Prostate gland (tissue), 2 donors: Measurements from ENCODE around the gene SMIM3. TPM values are rescaled to one million over a fixed set of nuclear protein-coding genes. Genes with fewer than 3 reads are reported as not detected.
"Not testable (repeated sequence)": the region's sequence is repeated elsewhere in the genome, so short reads cannot be mapped to it uniquely, and the experiment has no call there.

ENCODE experiments used
- DNase-seq: peaks from one replicate; pipeline ENCODE4 v3.0.0-alpha.2; 2019; ENCODE audit warnings: low spot score
- H3K27ac ChIP-seq, 2 donors: fragments of 200-600 bp; sonication (generic); 2 replicates each; pipeline ENCODE4 v1.5.1; 2017 to 2019
- H3K27me3 ChIP-seq: fragments of 200-600 bp; sonication (generic); replicated peaks from 2 replicates; pipeline ENCODE4 v1.5.1; 2019; ENCODE audit not compliant: insufficient read depth
- H3K36me3 ChIP-seq, 2 donors: fragments of 200-600 bp; sonication (generic); 1 replicate in 1 of 2; 2 replicates in 1 of 2; pipeline versions ENCODE4 v1.5.1 to v1.8.1; 2017 to 2019
- H3K4me1 ChIP-seq: fragments of 200-600 bp; sonication (generic); replicated peaks from 2 replicates; pipeline ENCODE4 v1.5.1; 2019
- H3K4me3 ChIP-seq, 2 donors: fragments of 200-600 bp; sonication (generic); 2 replicates each; pipeline ENCODE4 v1.5.1; 2017 to 2019
- H3K9me3 ChIP-seq: fragments of 200-600 bp; sonication (generic); 2 replicates; pipeline ENCODE4 v1.5.1; 2017
- POLR2A ChIP-seq: fragments of 450-650 bp; IDR thresholded peaks from one replicate; pipeline ENCODE4 v1.6.1; 2016; ENCODE audit warnings: antibody characterized with exemption, mild to moderate bottlenecking
- POLR2AphosphoS5 ChIP-seq: sonication (generic); formaldehyde crosslinking; IDR thresholded peaks from one replicate; pipeline ENCODE4 v1.6.1; 2017; ENCODE audit warnings: antibody characterized with exemption
- WGBS: methylation state at CpG from one replicate; pipeline ENCODE4 v1.1.5; 2018; 5-methylcytosine and 5-hydroxymethylcytosine counted together
- intact Hi-C: fragments of 100-400 bp; cut with DNase I; formaldehyde crosslinking; loops from one replicate; pipeline ENCODE4 v1.14.2; 2022
- total RNA-seq, 2 donors: library from RNA; depleted of rRNA; stranded (reverse); fragments of >200 nt; gene quantifications; one replicate each; pipeline ENCODE4 v1.1.0, GENCODE V29; 2016
- TF ChIP-seq, protein P1 (sequence below), 4 experiments: fragments of 200-600 bp in 2 of 4; fragments of 450-650 bp in 2 of 4; sonication (generic) in 2 of 4; IDR thresholded peaks; 1 replicate in 3 of 4; 2 replicates in 1 of 4; pipeline ENCODE4 v1.5.1; 2016 to 2019; ENCODE audit warnings: antibody characterized with exemption in 4 of 4, mild to moderate bottlenecking in 2 of 4, moderate library complexity in 2 of 4

Gene SMIM3
- total RNA-seq, 2 donors from 2014 or later, result 21.2 to 26.5 TPM

GRCh38 chr5:150836064-150836463 lies 57.5 kb downstream of the SMIM3 start:
- no peaks in the 10 kb centered on the region for H3K36me3 ChIP-seq
- no peak overlapping the region for H3K27ac ChIP-seq
- H3K4me3 ChIP-seq, result no peak overlapping the region
- intact Hi-C loops, result no loop called here
- 64% methylated on average over 5 of the region's 5 CpGs for WGBS
- DNase-seq, result no peak
- H3K4me1 ChIP-seq, result no peaks in the 10 kb centered on the region
- TF ChIP-seq POLR2AphosphoS5 (no peak), POLR2A (no peak)
- TF ChIP-seq, protein P1, sequence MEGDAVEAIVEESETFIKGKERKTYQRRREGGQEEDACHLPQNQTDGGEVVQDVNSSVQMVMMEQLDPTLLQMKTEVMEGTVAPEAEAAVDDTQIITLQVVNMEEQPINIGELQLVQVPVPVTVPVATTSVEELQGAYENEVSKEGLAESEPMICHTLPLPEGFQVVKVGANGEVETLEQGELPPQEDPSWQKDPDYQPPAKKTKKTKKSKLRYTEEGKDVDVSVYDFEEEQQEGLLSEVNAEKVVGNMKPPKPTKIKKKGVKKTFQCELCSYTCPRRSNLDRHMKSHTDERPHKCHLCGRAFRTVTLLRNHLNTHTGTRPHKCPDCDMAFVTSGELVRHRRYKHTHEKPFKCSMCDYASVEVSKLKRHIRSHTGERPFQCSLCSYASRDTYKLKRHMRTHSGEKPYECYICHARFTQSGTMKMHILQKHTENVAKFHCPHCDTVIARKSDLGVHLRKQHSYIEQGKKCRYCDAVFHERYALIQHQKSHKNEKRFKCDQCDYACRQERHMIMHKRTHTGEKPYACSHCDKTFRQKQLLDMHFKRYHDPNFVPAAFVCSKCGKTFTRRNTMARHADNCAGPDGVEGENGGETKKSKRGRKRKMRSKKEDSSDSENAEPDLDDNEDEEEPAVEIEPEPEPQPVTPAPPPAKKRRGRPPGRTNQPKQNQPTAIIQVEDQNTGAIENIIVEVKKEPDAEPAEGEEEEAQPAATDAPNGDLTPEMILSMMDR (IDR thresholded peaks at IDR 0.05), result no peak
- H3K27me3 ChIP-seq, result no peaks in the 10 kb centered on the region
- no peaks in the 10 kb centered on the region for H3K9me3 ChIP-seq

GRCh38 chr5:150836703-150837102 lies 58.1 kb downstream of the SMIM3 start:
- WGBS, result 96% methylated on average over 3 of the region's 3 CpGs
- H3K27ac ChIP-seq, result no peak overlapping the region
- H3K36me3 ChIP-seq, result no peaks in the 10 kb centered on the region
- H3K27me3 ChIP-seq, result no peaks in the 10 kb centered on the region
- no peak overlapping the region for H3K4me3 ChIP-seq
- TF ChIP-seq, protein P1 (IDR thresholded peaks at IDR 0.05), result no peak
- no peaks in the 10 kb centered on the region for H3K4me1 ChIP-seq
- intact Hi-C loops, result no loop called here
- no peaks in the 10 kb centered on the region for H3K9me3 ChIP-seq
- DNase-seq, result no peak

DNA sequence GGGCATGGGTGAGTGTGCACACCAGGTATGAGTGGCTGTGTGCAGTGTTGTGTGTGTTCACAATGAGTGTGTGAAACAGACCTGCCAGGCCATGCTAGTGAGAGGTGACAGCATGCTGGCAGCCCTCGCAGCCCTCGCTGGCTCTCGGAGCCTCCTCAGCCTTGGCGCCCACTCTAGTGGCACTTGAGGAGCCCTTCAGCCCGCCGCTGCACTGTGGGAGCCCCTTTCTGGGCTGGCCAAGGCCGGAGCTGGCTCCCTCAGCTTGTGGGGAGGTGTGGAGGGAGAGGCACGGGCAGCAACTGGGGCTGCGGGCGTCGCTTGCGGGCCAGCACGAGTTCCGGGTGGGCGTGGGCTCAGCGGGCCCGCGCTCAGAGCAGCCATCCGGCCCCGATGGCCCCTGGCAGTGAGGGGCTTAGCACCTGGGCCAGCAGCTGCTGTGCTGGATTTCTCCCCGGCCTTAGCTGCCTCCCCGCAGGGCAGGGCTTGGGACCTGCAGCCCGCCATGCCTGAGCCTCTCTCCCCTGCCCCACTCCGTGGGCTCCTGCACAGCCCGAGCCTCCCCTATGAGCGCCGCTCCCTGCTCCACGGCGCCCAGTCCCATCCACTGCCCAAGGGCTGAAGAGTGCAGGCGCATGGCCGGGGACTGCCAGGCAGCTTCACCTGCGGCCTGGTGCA lies 66.8 kb downstream of the SMIM3 start:
- not testable (repeated sequence) for H3K27ac ChIP-seq, H3K4me1 ChIP-seq, H3K9me3 ChIP-seq, DNase-seq, H3K36me3 ChIP-seq, H3K27me3 ChIP-seq, H3K4me3 ChIP-seq
- WGBS, result 96% methylated on average over 24 of the region's 32 CpGs
- intact Hi-C loops, result loop anchor here (5.0 to 10.0 kb wide), 2 partner anchors 43 to 381 kb away; no protein-coding TSS in a partner anchor

GRCh38 chr5:150846308-150846653 lies 67.7 kb downstream of the SMIM3 start, which contains the start of gene IRGM:
Gene IRGM, plus strand, starts transcription at chr5:150846521. Its CDS starts 1,603 bp downstream, at chr5:150848124.
- H3K9me3 ChIP-seq, H3K27ac ChIP-seq, H3K36me3 ChIP-seq, H3K27me3 ChIP-seq, H3K4me1 ChIP-seq, H3K4me3 ChIP-seq, DNase-seq: not testable (repeated sequence)
- intact Hi-C loops, result loop anchor here (5.0 to 10.0 kb wide), 2 partner anchors 44 to 381 kb away; no protein-coding TSS in a partner anchor
- WGBS, result 92% methylated on average over 3 of the region's 3 CpGs

Other genes with a start within 250 kb of the SMIM3 start
- 10 to 100 TPM; 13.7 to 61.0 TPM for gene SYNPO, start 138.1 kb upstream of the SMIM3 start, total RNA-seq
- gene MYOZ3, start 117.5 kb upstream of the SMIM3 start, total RNA-seq, result 10 to 100 TPM in 1 of 2 donors, 1 to 10 TPM in 1; 1.2 to 14.1 TPM
- gene RBM22, start 77.7 kb upstream of the SMIM3 start, total RNA-seq, result 10 to 100 TPM; 33.6 to 40.3 TPM
- 10 to 100 TPM; 68.4 to 87.1 TPM for gene DCTN4, start 19.7 kb upstream of the SMIM3 start, total RNA-seq
- gene IRGM, start 67.8 kb downstream of the SMIM3 start, total RNA-seq, result under 1 TPM in 1 of 2 donors, not detected in 1; 0.68 TPM
- 1 to 10 TPM; 4.6 to 6.7 TPM for gene ZNF300, start 126.2 kb downstream of the SMIM3 start, total RNA-seq
- gene GPX3, start 241.8 kb downstream of the SMIM3 start, total RNA-seq, result 100 to 1,000 TPM; 195 to 270 TPM